Measurements from ENCODE around the gene LSM8.
"Not testable (repeated sequence)": the region's sequence is repeated elsewhere in the genome, so short reads cannot be mapped to it uniquely, and the experiment has no call there.

The LSM8 gene

GRCh38 chr7:118239014-118239413, 55.0 kb downstream of the LSM8 start:
- no peaks in the 10 kb centered on the region for H3K4me1 ChIP-seq (ENCODE audit: control insufficient read depth, insufficient read depth, low read length)
- ChIA-PET CTCF (no interaction called here), POLR2A (no interaction called here)

GRCh38 chr7:118240320-118240719, 56.4 kb downstream of the LSM8 start:
- H3K27ac ChIP-seq (ENCODE audit: extremely low read depth, low read depth, low read length); H3K9me3 ChIP-seq (ENCODE audit: control insufficient read depth, insufficient read depth, low read depth, low read length); POLR2A ChIA-PET; CTCF ChIA-PET; H3K4me3 ChIP-seq (ENCODE audit: low read depth, low read length); H3K36me3 ChIP-seq (ENCODE audit: control insufficient read depth in 2 of 2, insufficient read depth in 1 of 2, low read length in 2 of 2); H3K4me1 ChIP-seq (ENCODE audit: control insufficient read depth, insufficient read depth, low read length): not testable (repeated sequence)
- TF ChIP-seq ZNF146 (tag by site-specific recombination; IDR thresholded peaks at IDR 0.05): peak; percentile 63; the same call in 1 of the 2 replicates

More at GRCh38 chr7:118239014-118239413, 55.0 kb downstream of the LSM8 start:
- Histone ChIP-seq H3K27ac (ENCODE audit: extremely low read depth, low read depth, low read length) (no peak overlapping the region), H3K4me3 (ENCODE audit: low read depth, low read length) (no peak overlapping the region), H3K9me3 (ENCODE audit: control insufficient read depth, insufficient read depth, low read depth, low read length) (no peaks in the 10 kb centered on the region), H3K36me3 (ENCODE audit: control insufficient read depth in 2 of 2, insufficient read depth in 1 of 2, low read length in 2 of 2) (no peaks in the 10 kb centered on the region)
- TF ChIP-seq ZNF48 (tag by site-specific recombination; IDR thresholded peaks at IDR 0.05) (no peak), ZFP69B (tag by site-specific recombination; IDR thresholded peaks at IDR 0.05) (no peak), ZNF549 (tag by site-specific recombination; IDR thresholded peaks at IDR 0.05) (0 out of 2 replicates have a peak, but pooled peaks have one; percentile 11), ZNF148 (tag by site-specific recombination; IDR thresholded peaks at IDR 0.05; ENCODE audit: borderline replicate concordance) (no peak)
